Panc1 (cell line): ENCODE data around the gene HCFC1R1.
A peak's percentile ranks its signal among the peaks of the same experiment; 100 is the strongest.

Experiments
- CTCF ChIP-seq: fragments of 450-650 bp; IDR thresholded peaks from 2 replicates; pipeline ENCODE4 v1.5.1; 2017; ENCODE audit warnings: mild to moderate bottlenecking
- POLR2AphosphoS5 ChIP-seq: IDR thresholded peaks from 2 replicates; pipeline ENCODE4 v1.6.1; 2012; ENCODE audit warnings: mild to moderate bottlenecking, low read depth, low read length, moderate library complexity
- REST ChIP-seq, 2 experiments: IDR thresholded peaks; 2 replicates each; pipeline ENCODE4 v1.6.1; 2011 to 2012; ENCODE audit warnings: low read depth in 2 of 2, control low read depth in 1 of 2, low read length in 1 of 2, mild to moderate bottlenecking in 1 of 2, moderate library complexity in 1 of 2; ENCODE audit not compliant: insufficient read depth in 1 of 2
- SIN3A ChIP-seq: IDR thresholded peaks from 2 replicates; pipeline ENCODE4 v1.6.1; 2012; ENCODE audit warnings: low read depth, mild to moderate bottlenecking, low read length, moderate library complexity, borderline replicate concordance; ENCODE audit not compliant: insufficient read depth
- TCF7L2 ChIP-seq: IDR thresholded peaks from 2 replicates; pipeline ENCODE4 v1.6.1; 2011; ENCODE audit warnings: mild to moderate bottlenecking, low read depth, low read length, inconsistent platforms

GRCh38 chr16:3059041-3059722 is 35.4 kb upstream of the HCFC1R1 start:
- peak; percentile 97 for TF ChIP-seq CTCF
- peak; percentile 33; the same call in 1 of the 2 replicates for TF ChIP-seq POLR2AphosphoS5
- no peak for TF ChIP-seq TCF7L2
- no peak for TF ChIP-seq REST (IDR thresholded peaks at IDR 0.05; ENCODE audit: insufficient read depth in 1 of 2, low read depth in 2 of 2, low read length in 1 of 2)
- peak; percentile 65; the same call in 1 of the 2 replicates for TF ChIP-seq SIN3A
